Suprapubic skin (tissue), 3 donors: ENCODE results near the gene ATP1A2.
A peak's percentile ranks its signal among the peaks of the same experiment; 100 is the strongest.

Source experiments
- POLR2AphosphoS5 ChIP-seq, 3 donors: sonication (generic); formaldehyde crosslinking; IDR thresholded peaks; one replicate each; pipeline ENCODE4 v1.6.1; 2017; ENCODE audit warnings: antibody characterized with exemption in 3 of 3
- TF ChIP-seq, protein P1 (sequence below), 2 donors: fragments of 200-600 bp in 1 of 2; fragments of 450-650 bp in 1 of 2; sonication (generic) in 1 of 2; IDR thresholded peaks; one replicate each; pipeline ENCODE4 v1.5.1; 2016 to 2019; ENCODE audit warnings: antibody characterized with exemption in 2 of 2, mild to moderate bottlenecking in 1 of 2, moderate library complexity in 1 of 2

DNA sequence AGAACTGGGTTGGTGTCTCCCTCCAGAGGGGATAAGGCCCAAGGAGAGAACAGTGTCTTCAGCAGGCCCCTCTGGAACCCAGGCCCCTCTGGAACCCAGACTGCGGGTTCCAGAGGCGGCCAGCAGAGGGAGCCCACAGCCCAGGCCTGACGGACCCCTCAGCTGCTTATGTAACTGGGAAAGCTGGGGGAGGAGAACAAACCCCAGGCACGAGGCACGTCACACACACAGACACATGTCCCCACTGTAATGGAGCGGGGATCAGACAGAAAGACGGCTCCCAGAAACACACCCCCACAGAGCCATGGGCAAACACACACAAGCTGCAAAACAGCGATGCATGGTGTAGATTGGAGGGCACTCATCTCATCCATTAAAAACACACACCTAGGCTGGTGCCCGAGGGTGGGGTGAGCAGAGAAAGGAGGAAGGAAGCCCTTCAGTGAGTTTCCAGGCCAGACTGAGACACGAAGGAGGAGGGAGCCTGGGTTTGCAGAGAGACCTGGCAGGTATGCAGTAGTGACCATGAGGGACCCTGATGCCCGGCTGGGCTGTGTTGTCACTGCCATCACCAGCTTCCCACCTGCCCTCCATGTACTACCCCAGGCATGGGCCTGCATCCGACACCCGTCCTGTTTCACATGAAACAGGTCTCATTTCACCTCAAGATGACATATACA lies 14.4 kb upstream of the ATP1A2 start:
- TF ChIP-seq POLR2AphosphoS5 (IDR thresholded peaks at IDR 0.05), result peak in 1 of 3 donors; percentile 24
- TF ChIP-seq, protein P1, sequence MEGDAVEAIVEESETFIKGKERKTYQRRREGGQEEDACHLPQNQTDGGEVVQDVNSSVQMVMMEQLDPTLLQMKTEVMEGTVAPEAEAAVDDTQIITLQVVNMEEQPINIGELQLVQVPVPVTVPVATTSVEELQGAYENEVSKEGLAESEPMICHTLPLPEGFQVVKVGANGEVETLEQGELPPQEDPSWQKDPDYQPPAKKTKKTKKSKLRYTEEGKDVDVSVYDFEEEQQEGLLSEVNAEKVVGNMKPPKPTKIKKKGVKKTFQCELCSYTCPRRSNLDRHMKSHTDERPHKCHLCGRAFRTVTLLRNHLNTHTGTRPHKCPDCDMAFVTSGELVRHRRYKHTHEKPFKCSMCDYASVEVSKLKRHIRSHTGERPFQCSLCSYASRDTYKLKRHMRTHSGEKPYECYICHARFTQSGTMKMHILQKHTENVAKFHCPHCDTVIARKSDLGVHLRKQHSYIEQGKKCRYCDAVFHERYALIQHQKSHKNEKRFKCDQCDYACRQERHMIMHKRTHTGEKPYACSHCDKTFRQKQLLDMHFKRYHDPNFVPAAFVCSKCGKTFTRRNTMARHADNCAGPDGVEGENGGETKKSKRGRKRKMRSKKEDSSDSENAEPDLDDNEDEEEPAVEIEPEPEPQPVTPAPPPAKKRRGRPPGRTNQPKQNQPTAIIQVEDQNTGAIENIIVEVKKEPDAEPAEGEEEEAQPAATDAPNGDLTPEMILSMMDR (IDR thresholded peaks at IDR 0.05), result peak; percentile 94 to 95
